Measurements from ENCODE around the gene SALL4.
A peak's percentile ranks its signal among the peaks of the same experiment; 100 is the strongest.
"Not testable (repeated sequence)": the region's sequence is repeated elsewhere in the genome, so short reads cannot be mapped to it uniquely, and the experiment has no call there.

SALL4 gene

DNA sequence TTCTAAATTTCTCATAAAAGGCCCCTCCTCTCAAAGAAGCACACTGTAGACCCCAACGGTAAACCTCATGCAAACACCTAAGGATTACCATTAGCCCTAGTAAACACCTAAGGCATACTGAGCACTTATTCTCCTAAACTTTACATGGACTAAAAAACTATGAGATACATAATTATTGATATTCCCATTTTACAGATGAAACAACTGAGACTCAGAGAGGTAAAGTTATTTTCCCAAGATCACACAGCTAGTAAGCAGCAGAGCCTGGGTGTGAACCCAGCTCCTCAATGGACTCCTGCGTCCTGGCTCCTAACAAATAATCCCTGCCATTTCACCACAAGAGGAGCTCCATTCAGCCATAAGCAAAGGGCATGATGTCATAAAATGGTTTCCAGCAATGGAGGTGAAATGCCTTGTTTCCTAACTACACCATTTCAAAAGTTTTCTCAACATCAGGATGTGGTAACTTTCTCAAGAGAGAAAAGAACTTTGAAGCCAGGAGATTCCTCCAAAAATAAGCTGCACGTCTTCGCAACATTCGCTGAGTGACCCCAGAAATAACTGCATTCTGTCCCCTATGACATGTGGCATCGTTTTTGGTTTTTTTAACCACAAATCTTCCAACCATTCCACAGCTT lies 38.2 kb downstream of the SALL4 start:
- DNase-seq: no peak

DNA sequence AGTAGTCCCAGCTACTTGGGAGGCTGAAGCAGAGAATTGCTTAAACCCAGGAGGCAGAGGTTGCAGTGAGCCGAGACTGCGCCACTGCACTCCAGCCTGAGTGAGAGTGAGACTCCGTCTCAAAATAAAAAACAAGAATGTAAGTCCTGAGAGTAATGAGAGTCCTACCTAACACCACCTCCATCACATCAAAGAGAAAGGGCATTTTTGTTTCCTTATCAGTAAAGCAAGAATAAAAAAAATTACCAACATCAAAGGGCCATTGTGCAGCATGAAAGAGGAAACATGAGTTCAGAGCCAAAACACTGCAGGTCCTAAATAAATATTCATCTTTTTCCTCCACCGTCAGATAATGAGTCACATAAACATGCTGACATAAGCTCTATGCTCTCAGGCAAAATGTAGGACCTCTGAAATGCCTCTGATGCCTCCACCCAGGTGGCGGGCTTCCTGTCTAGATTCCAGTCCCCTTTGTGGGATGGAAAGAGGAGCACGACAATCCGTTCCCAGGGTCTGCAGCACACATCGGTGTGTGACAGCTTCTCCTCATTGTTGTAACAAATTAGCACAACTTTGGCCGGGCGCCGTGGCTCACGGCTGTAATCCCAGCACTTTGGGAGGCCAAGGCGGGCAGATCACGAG lies 41.3 kb downstream of the SALL4 start:
- DNase-seq: no peak

- DNase-seq: no peak
Observed at GRCh38 chr20:51759769-51760510, 42.4 kb downstream of the SALL4 start.

DNA sequence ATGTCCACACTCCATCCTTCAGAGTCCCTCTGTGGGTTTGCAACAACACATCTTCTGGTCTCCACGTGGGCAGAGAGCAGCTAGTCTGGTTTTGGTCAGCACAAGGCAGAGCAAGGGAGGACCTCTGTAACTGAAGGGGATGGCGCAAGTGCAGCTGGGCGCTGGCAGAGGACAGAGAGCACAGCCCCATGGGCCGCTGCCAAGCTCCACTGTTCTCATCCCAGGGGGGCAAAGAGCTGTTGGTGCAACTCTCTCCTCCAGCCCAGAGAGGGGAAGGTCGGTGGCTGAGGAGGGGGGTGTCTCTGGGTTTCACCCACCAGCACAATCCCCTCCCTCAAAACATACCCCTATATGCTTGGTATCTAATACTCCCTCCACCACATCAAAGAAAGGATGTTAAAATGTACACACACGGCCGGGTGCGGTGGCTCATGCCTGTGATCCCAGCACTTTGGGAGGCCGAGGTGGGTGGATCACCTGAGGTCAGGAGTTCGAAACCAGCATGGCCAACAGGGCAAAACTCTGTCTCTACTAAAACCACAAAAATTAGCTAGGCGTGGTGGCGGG lies 43.3 kb downstream of the SALL4 start:
- no peak for DNase-seq

GRCh38 chr20:51757226-51757625 lies 45.1 kb downstream of the SALL4 start:
- no peak for DNase-seq

- no peak for DNase-seq
Observed at GRCh38 chr20:51756653-51757052, 45.7 kb downstream of the SALL4 start.

DNA sequence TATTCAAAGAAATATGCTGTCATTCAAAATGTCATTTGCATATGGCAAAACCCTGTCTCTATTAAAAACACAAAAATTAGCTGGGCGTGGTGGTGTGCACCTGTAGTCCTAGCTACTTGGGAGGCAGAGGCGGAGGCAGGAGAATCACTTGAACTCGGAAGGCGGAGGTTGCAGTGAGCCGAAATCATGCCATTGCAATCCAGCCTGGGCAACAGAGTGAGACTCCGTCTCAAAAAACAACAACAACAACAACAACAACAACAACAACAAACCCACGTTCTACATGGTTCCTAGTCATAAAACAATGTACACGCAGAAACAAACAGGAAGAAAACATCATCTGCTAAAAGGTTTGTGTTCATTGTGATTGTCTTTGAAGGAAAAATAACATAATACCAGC lies 49.1 kb downstream of the SALL4 start:
- DNase-seq: not testable (repeated sequence)

- DNase-seq: no peak
Observed at GRCh38 chr20:51752343-51752951, 49.9 kb downstream of the SALL4 start.

GRCh38 chr20:51750770-51751388 lies 51.4 kb downstream of the SALL4 start:
- DNase-seq: no peak

DNA sequence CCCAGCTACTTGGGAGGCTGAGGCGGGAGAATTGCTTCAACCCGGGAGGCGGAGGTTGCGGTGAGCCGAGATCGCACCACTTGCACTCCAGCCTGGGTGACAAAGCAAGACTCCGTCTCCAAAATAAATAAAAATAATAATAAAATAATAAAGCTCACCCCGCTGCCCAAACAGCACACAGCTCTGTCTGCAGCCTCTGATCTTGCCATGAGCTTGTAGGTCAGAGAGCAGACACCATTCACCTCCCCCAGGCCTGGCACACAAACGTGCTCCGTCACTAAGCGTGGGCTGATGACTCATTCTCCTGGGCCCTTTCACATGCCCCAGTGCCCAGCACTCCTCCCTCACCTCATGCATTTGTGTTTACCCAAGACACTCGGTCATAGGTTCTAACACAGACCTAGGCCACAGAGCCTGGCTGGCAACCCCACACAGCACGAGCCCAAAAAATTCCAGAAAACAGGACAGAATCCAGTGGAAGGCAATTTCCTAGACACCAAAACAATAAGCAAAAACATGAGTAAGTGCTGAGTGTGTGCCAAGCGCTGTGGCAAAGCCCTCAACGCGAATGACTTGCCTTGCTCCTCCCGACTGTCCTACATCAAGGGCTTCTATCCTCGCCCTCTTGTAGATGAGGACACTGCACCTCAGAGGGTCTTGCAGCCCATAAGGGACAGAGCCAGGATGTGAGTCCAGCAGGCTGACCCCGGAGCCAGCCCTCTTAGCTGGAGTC lies 52.1 kb downstream of the SALL4 start:
- DNase-seq: peak; percentile 21

DNA sequence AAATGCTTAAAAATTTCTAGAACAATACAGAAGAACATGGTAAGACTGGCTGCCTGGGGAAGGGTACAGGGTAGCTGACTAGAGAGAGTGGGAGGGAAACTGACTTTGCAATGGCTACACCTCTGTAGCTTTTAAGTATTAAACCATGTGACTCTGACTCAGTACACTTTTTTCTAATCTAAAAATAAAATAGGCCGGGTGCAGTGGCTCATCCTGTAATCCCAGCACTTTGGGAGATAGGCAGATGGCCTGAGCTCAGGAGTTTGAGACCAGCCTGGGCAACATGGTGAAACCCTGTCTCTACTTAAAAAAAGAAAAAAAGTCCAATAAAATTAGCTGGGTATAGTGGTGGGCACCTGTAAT lies 52.7 kb downstream of the SALL4 start:
- DNase-seq: no peak

GRCh38 chr20:51747182-51747911 lies 55.0 kb downstream of the SALL4 start:
- DNase-seq: no peak

- DNase-seq: no peak
Observed at GRCh38 chr20:51745804-51746203, 56.5 kb downstream of the SALL4 start.

- DNase-seq: no peak
Observed at GRCh38 chr20:51740838-51741237, 61.5 kb downstream of the SALL4 start.

DNA sequence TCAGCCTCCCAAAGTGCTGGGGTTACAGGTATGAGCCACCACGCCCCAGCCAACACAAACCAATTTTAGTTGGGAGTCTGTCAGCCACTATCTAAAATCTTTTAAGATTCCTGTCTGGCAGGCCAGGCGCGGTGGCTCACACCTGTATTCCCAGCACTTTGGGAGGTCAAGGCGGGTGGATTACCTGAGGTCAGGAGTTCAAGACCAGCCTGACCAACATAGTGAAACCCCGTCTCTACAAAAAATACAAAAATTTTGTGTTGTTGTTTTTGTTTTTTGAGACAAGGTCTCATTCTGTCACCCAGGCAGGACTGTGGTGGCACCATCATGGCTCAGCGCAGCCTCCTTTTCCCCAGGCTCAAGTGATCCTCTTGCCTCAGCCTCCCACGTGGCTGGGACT lies 62.0 kb downstream of the SALL4 start:
- DNase-seq: not testable (repeated sequence)

- no peak for DNase-seq
Observed at GRCh38 chr20:51739722-51740249, 62.5 kb downstream of the SALL4 start.

GRCh38 chr20:51738877-51739447 lies 63.4 kb downstream of the SALL4 start:
- DNase-seq: no peak

DNA sequence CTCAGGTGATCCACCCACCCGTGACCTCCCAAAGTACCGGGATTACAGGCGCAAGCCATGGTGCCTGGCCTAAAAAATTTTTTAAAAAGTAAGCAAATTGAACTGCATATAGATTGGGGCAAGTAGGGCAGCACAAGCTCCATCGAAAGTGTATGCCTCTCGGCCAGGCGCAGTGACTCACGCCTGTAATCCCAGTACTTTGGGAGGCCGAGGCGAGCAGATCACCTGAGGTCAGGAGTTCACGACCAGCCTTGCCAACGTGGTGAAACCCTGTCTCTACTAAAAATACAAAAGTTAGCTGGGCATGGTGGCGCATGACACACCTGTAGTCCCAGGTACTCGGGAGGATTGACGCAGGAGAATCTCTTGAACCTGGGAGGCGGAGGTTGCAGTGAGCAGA lies 64.1 kb downstream of the SALL4 start:
- DNase-seq: not testable (repeated sequence)

- DNase-seq: no peak
Observed at GRCh38 chr20:51736947-51737346, 65.4 kb downstream of the SALL4 start.

DNA sequence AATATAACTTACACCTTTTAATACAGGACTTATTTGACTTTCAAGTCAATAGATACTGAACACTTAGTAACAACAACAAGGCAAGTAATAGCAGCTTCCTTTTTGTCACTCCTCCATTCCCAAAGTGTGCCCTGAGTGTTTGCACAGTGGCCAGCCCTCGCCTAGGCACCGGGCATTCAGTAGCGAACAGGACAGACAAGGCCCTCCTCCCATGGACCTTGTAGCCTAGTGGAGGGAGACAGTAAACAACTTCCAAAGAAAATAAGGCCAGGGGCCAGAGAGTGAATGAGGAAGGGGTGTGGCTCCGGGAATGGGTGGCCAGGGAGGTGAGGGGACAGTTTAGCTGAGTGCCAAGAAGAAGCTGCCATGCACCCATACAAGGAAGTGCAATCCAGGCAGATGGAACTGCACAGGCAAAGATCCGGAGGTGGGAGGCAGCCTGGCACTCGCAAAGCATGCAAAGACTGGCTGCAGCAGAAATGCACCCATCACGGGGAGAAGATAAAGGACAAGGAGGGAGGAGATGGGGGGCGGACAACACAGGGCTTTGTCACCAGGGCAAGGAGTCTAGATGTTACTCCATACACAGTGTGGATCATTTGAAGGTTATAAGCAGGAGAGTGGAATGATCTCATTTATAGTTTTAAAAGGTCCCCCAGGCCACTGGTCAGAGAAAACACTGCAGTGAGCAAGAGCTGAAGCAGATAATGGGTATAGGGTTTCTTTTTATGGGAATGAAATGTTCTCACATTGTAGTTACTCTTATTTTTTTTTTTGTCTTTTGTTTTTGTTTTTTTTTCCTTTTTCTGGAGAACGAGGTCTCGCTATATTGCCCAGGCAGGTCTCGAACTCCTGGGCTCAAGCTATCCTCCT lies 66.4 kb downstream of the SALL4 start:
- DNase-seq: no peak
